Progenitor cell of endocrine pancreas (in vitro differentiated cells): ENCODE measurements around the gene NEBL. TPM values are rescaled to one million over a fixed set of nuclear protein-coding genes. Genes with fewer than 3 reads are reported as not detected.

ENCODE experiments used
- DNase-seq: peaks from one replicate; pipeline ENCODE4 v3.0.0; 2021; ENCODE audit warnings: low spot score; ENCODE audit not compliant: unreplicated experiment
- H3K27ac Mint-ChIP-seq: 2 replicates; pipeline ENCODE4 v1.8.0; 2021; ENCODE audit warnings: mild to moderate bottlenecking, moderate library complexity, mixed read lengths
- H3K27me3 Mint-ChIP-seq: 2 replicates; pipeline ENCODE4 v1.8.0; 2021; ENCODE audit warnings: mixed read lengths
- H3K36me3 Mint-ChIP-seq: 2 replicates; pipeline ENCODE4 v1.8.0; 2022; ENCODE audit warnings: mixed read lengths; ENCODE audit not compliant: insufficient read depth
- H3K4me1 Mint-ChIP-seq: 2 replicates; pipeline ENCODE4 v1.8.0; 2021; ENCODE audit warnings: low read depth, mixed read lengths
- H3K4me3 Mint-ChIP-seq: 2 replicates; pipeline ENCODE4 v1.8.0; 2021; ENCODE audit warnings: low read depth, mild to moderate bottlenecking, moderate library complexity, mixed read lengths
- H3K9me3 Mint-ChIP-seq: 2 replicates; pipeline ENCODE4 v1.8.0; 2021; ENCODE audit warnings: low read depth, mixed read lengths
- CTCF ChIP-seq: fragments of 200-600 bp; sonication (generic); IDR thresholded peaks from one replicate; pipeline ENCODE4 v1.5.0; 2021; ENCODE audit warnings: antibody characterized with exemption, mild to moderate bottlenecking; ENCODE audit not compliant: unreplicated experiment
- total RNA-seq: library from RNA; stranded (reverse); gene quantifications from 2 replicates; pipeline ENCODE4 v1.2.1, GENCODE V29; 2021

The NEBL gene
- total RNA-seq, 1 donor from 2014 or later = 13.2 TPM

- no peak for DNase-seq
- no peaks in the 10 kb centered on the region for H3K27me3 Mint-ChIP-seq
- no peak overlapping the region for H3K4me3 Mint-ChIP-seq
- peaks cover 3% of the 10 kb centered on the region for H3K4me1 Mint-ChIP-seq
- no peak for TF ChIP-seq CTCF
- no peaks in the 10 kb centered on the region for H3K9me3 Mint-ChIP-seq
- H3K27ac Mint-ChIP-seq = no peak overlapping the region
- H3K36me3 Mint-ChIP-seq = no peaks in the 10 kb centered on the region
Measured at GRCh38 chr10:20863008-20863407, 34.1 kb downstream of the NEBL start.

- peak; percentile 75 for TF ChIP-seq CTCF
- Mint-ChIP-seq H3K9me3 (peaks cover 5% of the 10 kb centered on the region), H3K4me1 (no peaks in the 10 kb centered on the region), H3K4me3 (no peak overlapping the region), H3K27me3 (no peaks in the 10 kb centered on the region), H3K36me3 (no peaks in the 10 kb centered on the region), H3K27ac (no peak overlapping the region)
- no peak for DNase-seq
Measured at GRCh38 chr10:20858292-20859124, 38.6 kb downstream of the NEBL start.

DNA sequence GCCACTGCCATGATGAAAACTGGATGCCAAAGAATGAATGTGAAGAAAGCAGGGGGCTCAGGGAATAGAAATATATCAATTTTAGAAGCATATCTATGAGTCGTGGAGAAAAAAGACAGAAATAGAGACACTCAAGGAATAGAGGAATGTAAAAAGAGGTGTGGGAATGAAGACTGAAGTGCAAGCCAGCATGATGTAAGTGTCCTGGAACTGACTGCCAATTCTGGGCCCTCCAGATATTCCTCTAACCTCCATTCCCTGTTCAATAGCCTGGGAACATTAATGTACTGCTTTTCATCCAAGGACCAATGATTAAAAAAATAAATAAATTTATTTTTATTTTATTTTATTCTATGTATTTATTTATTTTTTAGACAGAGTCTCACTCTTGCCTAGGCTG is 40.6 kb downstream of the NEBL start:
- no peak for TF ChIP-seq CTCF
- peaks cover 14% of the 10 kb centered on the region for H3K9me3 Mint-ChIP-seq

DNA sequence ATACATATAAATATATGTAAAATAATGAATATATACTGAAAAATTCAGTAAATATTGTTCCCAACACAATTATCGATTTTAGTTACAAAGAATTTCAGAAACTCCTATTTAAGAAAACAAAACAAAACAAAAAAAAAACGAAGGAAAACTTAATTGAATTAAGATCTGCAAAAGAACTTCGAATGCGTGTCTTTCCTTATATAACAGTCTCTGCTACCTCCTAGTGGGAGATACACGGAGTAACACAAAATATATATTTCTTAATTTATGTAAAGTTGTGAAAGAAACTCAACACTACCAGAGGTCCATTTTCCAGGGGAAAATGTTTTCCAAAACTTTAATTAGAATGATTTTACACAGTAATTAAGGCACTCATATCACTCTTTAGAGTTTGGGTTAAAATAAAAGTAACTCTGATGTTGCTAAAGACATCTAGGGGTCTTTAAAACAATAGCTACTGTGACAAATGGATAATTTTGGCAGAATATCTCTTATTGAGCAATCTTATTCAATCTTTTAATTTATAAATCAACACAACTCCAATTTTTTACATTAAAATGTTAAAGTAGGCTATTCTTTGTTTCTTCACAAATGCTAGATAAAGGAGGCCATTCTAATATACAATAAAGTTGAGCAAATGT is 41.6 kb downstream of the NEBL start:
- peak; percentile 75 for TF ChIP-seq CTCF
- peaks cover 14% of the 10 kb centered on the region for H3K9me3 Mint-ChIP-seq
- H3K4me1 Mint-ChIP-seq = no peaks in the 10 kb centered on the region
- peaks cover 1% of the 10 kb centered on the region for H3K36me3 Mint-ChIP-seq
- no peak overlapping the region for H3K4me3 Mint-ChIP-seq
- H3K27me3 Mint-ChIP-seq = no peaks in the 10 kb centered on the region
- no peak for DNase-seq
- H3K27ac Mint-ChIP-seq = no peak overlapping the region

More for the DNA sequence above, 40.6 kb downstream of the NEBL start:
- Mint-ChIP-seq H3K27ac (no peak overlapping the region), H3K27me3 (no peaks in the 10 kb centered on the region), H3K4me3 (no peak overlapping the region), H3K4me1 (no peaks in the 10 kb centered on the region), H3K36me3 (peaks cover 1% of the 10 kb centered on the region)
- DNase-seq = no peak

DNA sequence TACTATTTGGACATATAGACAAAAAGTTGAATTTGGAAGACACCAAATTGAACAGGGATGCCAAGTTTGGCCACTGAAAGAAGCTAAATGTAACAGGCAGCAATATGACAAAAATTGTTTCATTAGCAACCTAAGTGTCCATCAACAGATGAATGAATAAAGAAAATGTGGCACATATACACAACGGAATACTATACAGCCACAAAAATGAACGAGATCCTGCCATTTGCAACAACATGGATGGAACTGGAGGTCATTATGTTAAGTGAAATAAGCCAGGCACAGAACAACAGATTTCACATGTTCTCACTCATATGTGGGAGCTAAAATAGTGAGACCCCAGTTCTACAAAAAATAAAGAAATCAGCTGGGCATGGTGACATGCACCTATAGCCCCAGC is 43.8 kb downstream of the NEBL start:
- Mint-ChIP-seq H3K27me3 (no peaks in the 10 kb centered on the region), H3K4me1 (no peaks in the 10 kb centered on the region), H3K9me3 (peaks cover 19% of the 10 kb centered on the region), H3K27ac (no peak overlapping the region), H3K36me3 (peaks cover 9% of the 10 kb centered on the region), H3K4me3 (no peak overlapping the region)
- TF ChIP-seq CTCF = no peak
- no peak for DNase-seq
